Epithelial cell of proximal tubule (primary cell): Measurements from ENCODE around the gene MKS1. TPM values are rescaled to one million over a fixed set of nuclear protein-coding genes. Genes with fewer than 3 reads are reported as not detected.

Experiments used
- DNase-seq: peaks from one replicate; pipeline ENCODE4 v3.0.0-alpha.2; 2011; ENCODE audit warnings: low read depth
- H3K4me3 ChIP-seq: 2 replicates; pipeline ENCODE4 v1.5.1; 2011; ENCODE audit warnings: low read depth, mild to moderate bottlenecking, low read length
- CTCF ChIP-seq: conservative IDR thresholded peaks from 2 replicates; pipeline ENCODE4 v1.5.1; 2012; ENCODE audit warnings: low read depth, mild to moderate bottlenecking, low read length
- total RNA-seq: library from RNA; depleted of rRNA; stranded (reverse); fragments of >200 nt; gene quantifications from 2 replicates; pipeline ENCODE4 v1.2.3, GENCODE V29; 2015

The MKS1 gene
- total RNA-seq, 1 donor from 2014 or later: 16.1 TPM

DNA sequence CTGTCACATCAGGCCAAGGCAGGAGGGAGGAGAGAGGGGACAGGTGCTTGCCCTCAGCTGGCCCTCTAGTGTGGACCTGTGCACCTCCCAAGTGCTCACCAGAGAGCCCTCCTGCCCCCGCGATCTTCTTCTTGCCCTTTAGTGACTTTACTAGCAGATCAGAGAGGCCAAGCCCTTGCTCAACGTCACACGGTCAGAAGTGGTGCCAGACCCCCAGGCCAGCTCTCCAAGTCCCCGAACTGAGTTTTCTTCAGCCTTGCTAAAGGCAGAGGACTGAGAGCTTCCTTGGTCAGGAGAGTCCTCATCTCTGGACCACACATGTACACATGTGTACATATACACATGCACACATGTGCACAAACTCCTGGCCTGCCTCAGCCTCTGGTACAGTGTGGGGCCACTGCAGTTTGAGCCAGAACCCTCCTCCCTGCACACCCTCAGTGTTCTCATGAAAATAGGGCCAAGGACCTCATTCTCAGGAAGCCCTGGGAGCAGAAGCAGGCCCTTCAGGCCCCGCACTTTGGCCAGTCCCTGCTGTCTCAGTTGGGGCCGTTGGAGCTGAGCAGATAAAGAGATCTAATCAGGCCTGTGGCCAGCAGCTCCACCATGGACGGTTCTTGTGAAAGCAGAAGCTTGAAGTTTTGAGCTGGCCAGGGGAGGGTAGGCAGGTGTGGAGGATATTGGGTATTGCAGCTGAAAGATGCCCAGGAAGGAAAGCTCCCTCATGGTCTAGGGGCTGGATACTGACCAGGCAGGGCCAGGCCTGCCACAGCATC is 33.9 kb downstream of the MKS1 start:
- H3K4me3 ChIP-seq: no peak overlapping the region
- no peak for DNase-seq
- no peak for TF ChIP-seq CTCF

DNA sequence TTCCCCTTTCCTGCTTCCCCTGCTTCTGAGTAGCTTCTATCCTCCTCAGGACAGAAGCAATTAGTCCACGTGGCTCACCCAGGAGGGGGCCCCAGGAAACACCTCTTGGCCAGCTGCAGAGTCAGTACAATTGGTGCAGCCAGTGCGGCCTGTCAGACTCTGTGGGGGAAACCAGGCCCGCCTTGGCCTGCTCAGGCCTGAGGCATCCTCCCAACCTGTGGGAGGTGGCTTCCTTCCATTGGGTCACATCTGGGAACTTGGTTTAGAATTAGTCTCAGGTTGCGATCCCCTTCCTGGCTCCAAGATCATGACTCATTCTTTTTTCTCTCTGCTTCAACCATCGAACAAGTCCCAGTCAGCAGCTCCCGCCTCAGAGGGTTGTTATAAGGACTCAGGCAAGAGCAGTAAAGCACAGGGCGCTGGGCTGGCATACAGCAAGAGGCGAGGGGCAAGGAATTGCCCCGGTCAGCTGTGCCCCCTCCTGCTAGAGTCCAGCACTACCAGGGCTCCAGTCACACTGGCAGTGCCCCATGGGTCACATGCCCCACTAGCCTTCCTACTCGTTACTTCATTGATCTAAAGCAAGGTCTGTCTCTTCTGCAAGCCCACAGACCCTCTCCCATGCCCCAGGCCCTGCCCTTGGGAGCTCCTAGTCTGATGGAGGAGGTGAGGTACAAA is 34.6 kb downstream of the MKS1 start:
- no peak for TF ChIP-seq CTCF
- no peak overlapping the region for H3K4me3 ChIP-seq
- DNase-seq: no peak

- H3K4me3 ChIP-seq: no peak overlapping the region
- no peak for DNase-seq
- no peak for TF ChIP-seq CTCF
These were observed 35.5 kb downstream of the MKS1 start for GRCh38 chr17:58183514-58183913.

DNA sequence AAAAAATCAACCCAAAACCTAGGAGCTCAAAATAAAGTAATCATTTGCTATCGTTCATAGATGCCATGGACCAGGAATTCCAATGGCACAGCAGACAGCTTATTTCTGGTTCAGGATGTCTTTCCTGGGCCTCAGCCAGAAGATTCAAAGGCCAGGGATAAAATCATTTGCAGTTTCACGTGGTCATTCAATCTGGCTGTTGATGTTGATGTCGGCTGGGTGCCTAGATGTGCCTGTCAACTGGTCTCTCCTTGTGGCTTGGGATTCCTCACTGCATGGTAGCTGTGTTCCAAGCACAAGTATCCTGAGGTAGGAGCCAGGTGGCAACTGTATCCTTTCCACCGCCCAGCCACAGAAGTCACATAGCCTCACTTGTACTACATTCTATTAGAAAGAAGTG is 37.3 kb downstream of the MKS1 start:
- H3K4me3 ChIP-seq: no peak overlapping the region
- no peak for DNase-seq
- TF ChIP-seq CTCF: no peak

DNA sequence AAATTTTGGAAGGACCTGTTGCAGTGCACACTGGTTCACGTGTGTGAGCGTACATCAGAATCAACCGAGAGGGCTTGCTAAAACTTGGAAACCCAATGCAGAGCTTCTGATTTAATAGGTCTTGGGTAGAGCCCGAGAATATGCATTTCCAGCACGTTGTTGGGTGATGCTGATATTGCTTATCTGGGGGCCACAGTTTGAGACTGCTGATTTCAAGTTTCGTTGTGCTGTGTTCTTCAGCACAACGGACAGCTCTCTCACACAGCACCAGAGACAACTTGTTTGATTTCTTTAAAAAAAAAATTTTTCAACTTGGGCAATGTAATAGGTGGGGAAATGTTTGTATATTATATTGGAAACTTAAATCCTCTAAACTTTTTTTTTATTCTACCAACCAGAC is 42.9 kb downstream of the MKS1 start:
- no peak for TF ChIP-seq CTCF
- H3K4me3 ChIP-seq: no peak overlapping the region
- DNase-seq: no peak

- no peak for DNase-seq
- no peak for TF ChIP-seq CTCF
- H3K4me3 ChIP-seq: no peak overlapping the region
These were observed 44.2 kb downstream of the MKS1 start for GRCh38 chr17:58174871-58175270.
